Stimulated activated CD8-positive, alpha-beta memory T cell treated with anti-CD3 and anti-CD28 coated beads, Interleukin-7, amount 100 ng/mL, for 24 hours (primary cell): ENCODE results near the gene PDE7B.

Source experiments
- DNase-seq: peaks from one replicate; pipeline ENCODE4 v3.0.0-alpha.2; 2020; ENCODE audit warnings: low read depth

PDE7B gene

GRCh38 chr6:135990439-135990838, 138.9 kb downstream of the PDE7B start:
- DNase-seq = no peak

GRCh38 chr6:135990855-135991464, 139.5 kb downstream of the PDE7B start:
- no peak for DNase-seq

DNA sequence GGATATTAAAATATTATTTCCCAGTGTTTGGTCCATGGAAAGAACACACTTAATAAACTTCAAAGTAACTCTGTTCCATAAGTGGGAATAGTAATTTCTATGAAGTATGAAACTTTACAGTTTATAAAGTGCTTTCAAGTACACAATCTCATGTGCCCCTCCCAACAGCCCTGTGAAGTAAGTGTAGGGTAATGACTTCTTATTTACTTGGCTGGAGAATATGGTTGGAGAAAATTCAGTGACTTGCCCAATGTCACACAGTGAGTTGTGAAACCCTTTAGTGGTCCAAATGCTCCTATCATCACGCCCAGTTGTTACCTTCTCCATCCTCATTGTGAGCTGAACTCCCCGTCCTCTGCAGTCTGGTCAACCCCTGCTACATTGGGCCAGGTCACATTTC, 141.2 kb downstream of the PDE7B start:
- DNase-seq = no peak

- no peak for DNase-seq
Measured at GRCh38 chr6:135993361-135993760, 141.9 kb downstream of the PDE7B start.

DNA sequence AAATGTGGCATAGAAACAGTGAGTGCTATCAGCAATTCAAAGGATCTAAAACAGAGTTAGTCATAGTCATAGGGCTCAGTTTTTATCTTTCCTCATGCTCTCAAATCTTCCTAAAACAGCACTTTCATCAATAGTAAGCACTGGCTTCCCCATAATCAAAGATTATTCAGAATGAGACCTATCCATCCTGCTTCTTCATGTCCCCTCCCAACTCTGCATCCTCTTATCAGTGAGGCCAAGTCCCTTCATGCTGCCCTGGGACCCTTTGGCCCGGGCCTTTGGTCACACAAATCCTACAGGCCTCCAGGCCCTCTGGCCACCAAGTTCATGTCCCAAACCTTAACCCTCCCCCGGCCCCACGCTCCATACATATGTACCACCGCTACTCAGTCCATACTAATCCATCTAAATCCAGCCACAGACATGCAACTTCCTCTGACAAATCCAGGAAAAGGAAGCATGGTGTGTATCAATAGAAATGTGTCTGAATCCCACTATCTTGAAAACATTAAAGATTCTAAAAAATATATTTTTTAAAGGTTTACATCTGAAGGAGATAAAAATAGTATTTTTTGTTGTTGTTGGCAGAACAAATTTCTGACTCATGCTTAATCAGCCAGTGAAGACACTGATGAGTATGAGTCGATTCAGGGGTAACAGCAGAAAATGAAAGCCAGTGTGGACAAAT, 143.5 kb downstream of the PDE7B start:
- no peak for DNase-seq

- DNase-seq = no peak
Measured at GRCh38 chr6:135995545-135995898, 144.0 kb downstream of the PDE7B start.

DNA sequence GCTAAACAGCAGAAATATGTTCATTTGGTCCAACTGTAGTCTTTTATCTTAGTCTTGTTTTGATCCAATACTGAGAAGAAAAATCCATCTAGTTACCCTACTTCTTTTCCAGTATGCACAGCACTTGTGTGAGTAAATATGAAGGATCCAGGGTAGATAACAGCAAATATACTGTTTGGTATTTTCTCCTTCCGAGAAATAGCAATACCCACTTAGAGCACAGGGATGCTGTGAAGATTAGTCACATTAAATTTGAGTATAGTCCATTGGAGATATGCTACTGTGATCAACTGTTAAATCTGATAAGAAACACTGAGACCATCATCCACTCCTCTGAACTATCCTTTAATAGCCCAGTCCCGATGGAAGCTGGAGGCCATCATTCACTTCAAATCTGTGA, 145.2 kb downstream of the PDE7B start:
- DNase-seq = no peak

GRCh38 chr6:135999393-135999792, 147.9 kb downstream of the PDE7B start:
- DNase-seq = no peak

DNA sequence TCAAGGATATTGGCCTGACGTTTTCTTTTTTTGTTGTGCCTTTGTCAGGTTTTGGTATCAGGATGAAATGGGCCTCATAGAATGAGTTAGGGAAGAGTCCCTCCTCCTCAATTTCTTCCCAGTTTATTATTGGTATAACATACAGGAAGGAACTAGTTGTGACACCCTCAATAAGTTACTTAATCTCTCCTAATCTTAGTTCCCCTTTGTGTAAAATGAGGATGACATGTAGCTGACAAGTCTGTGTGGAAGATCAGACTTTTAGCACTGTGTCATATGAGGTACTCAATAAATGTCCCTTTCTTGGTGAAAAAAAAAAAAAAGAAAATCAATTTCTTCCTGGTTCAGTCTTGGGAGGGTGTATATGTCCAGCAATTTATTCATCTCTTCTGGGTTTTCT, 155.8 kb downstream of the PDE7B start:
- DNase-seq = no peak

DNA sequence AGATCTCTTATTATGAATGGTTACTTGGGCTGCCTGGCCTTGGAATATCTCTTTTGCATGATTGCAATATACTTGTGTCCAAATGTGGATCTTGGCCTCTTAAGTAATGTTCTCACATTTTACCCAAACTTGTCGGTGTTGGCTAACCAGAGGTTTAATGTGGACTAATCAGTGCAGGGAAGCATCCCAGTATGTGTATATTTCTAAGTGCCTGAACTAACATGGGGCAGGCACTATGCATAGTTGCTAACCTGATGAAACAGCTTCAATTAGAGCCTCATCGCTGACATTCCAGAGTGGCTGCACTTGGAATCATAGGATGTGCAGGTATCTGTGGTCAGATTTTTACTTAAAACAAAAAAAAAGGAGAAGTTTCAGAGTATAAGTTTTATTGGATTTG, 160.0 kb downstream of the PDE7B start:
- DNase-seq = no peak

- DNase-seq = no peak
Measured at GRCh38 chr6:136012198-136012887, 160.8 kb downstream of the PDE7B start.

DNA sequence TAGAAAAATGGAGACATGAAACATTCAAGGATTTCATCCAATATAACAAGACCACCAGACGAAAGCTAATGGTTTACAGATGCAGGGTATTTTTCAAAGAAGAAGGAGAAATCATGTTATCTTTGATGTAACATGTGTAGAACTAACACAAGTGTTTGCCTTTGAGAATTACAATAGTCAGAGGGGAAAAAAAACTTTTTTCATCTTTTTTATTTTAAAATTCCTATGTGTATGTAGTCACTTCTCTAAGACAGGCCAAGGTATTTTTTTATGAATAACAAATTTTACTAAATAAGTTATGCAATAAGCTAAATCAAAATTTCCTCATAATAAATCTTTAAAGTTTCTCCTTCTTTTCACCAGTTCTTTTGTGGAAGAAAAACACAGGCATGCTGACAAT, 161.4 kb downstream of the PDE7B start:
- no peak for DNase-seq

- DNase-seq = no peak
Measured at GRCh38 chr6:136014454-136015437, 163.2 kb downstream of the PDE7B start.

DNA sequence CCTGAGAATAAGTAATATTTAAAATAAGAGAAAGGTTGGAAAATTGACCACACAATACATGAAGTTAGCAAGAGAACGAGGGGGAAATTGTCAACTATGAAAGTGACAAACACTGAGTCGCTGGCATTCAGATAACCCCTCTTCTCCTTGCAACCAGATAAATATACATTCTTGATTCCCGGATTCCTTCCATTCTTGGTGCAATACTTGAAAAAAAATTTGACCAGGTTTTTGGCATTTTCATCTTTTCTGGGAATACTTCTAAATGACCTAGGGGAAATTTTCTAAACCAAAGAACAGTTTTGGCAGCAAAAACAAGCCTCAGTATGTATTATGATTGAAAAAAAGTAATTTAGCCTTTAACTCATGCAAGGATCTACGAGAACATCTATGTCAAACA, 164.0 kb downstream of the PDE7B start:
- DNase-seq = no peak

DNA sequence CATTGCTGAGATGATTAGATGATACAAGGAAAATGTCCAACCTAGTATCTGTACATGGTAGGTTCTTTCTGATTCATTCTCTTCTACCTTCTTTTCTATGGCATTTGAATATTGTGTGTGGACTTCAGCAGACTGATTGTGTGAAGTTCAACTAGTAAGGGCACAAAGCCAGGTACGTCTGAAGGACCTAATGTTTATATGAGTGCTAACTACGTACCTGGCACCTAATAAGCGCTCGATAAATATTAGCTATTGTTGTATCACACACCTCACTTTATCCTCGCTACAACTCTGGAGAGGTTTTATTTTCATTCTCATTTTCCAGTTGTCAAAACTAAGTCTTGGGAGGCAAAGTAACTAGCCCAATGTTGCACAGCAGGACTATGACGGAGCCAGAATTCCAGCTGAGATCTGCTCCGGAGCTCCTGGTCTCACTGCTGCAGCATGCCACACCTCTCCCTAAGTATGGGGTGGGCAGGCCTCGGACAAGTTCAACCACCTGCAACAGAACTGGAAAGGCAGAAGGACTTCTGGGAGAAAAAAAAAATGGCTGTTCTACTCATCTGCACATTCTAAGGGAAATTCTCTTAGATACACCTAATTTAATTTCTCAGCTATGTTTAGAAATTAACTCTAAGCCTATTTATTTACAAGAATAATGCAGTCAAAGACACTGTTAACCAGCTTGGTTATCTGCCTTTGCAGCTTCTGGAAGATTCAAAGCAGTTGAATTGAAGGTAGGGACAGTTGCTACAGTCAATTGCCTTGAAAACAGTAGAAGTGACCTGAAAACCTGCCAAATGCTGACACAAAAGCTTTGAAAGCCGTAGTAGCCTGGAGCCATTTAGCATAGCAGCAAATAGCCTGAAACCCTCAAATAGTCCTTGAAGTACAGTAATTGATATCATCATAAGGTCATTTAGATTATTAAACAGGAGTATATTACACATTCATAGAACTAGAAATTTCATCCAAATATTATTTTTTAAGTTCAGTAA, 165.0 kb downstream of the PDE7B start:
- DNase-seq = no peak

DNA sequence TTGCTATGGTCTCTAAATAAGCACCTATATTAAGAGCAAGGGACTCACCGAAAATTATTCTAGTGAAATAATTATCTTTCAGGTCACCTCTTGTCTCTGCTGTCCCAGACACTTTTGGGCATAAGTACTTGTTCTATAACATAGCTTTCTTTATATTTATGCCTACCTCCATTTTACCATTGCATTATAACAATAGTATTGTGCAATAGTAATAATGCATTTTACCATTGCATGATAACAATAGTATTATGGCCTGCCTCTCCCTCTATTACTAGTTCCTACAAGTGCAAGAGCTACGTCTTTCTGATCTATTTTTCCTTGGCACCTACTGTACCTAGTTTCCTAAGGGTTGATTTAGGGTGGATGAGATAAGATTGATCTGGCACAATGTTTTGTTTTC, 169.2 kb downstream of the PDE7B start:
- DNase-seq = no peak

DNA sequence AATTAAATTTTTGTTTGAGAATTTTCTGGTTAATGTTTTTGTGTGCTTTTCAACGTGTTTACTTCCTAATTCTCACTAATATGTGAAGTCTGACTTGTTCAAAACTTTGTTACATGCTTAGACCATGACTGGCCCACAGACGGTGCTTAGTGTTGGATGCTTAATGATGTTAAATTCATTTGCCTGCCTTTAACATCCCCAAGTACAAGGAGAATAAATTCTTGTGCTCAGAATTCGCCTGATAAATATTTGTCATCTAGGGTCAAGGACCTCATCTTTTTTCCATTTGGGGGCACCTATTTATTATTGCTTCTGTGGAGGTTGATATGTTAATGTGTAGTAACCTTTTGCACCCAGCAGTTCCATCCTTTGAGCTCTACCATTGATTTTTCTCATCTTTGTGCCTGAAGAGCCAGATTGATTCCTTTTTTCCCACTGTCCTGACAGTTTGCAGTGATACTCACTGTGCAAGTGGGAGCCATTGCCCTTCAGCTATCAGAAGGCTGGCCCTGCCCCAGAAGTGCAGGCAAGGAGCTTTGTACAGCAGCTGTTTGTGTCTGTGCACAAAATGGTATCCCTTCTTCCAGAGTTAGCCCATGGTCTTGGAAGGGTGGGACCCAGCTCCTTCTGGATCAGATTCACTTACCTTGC, 170.8 kb downstream of the PDE7B start:
- DNase-seq = no peak

DNA sequence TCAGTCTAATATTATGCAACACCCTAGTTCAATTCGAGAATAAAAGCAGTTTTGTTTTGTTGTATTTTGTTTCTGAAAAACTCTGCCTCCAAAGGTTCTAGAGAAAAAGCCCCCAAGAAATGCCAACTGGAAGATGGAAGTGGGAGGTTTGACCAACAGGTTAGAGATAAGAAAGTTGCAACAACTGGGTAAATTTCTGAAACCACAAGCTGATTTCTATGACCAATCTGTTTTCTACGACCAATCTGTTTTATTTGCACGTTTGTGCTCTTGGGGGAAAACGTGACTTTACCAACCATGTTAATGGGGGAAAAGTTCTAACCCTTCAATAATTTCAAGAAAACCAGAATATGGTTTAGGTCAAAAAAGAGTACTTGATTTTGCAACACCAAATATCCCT, 173.2 kb downstream of the PDE7B start:
- no peak for DNase-seq

DNA sequence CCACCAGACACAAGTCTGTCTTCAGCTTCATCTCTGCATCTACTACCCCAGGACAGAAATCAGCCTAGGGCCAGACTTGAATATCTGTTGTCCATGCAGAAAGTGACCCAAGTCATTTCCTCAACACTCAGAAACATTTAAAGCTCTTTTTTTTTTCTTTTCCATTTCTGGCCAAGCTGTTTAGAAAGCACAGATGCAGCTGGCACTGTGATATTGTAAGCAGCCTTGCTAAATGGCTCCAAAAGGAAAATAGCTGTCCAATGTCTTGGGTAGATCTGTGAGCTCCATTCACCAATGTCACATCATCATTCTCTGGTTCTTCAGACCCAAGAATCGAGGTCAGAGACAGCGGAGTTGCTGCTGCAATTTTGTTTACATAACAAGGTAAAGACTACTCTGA, 174.2 kb downstream of the PDE7B start:
- no peak for DNase-seq

- no peak for DNase-seq
Measured at GRCh38 chr6:136030131-136030530, 178.6 kb downstream of the PDE7B start.

- no peak for DNase-seq
Measured at GRCh38 chr6:136031982-136032381, 180.5 kb downstream of the PDE7B start.
